SIG-M5 treated with dmso at 0.1 percent for 504 hours (cell line): ENCODE measurements around the gene SENP7.
"Not testable (repeated sequence)": the region's sequence is repeated elsewhere in the genome, so short reads cannot be mapped to it uniquely, and the experiment has no call there.

Experiments used
- DNase-seq: peaks from one replicate; lab custom pipeline; 2025; ENCODE audit not compliant: unreplicated experiment; lab: John Stamatoyannopoulos, UW

Gene SENP7

DNA sequence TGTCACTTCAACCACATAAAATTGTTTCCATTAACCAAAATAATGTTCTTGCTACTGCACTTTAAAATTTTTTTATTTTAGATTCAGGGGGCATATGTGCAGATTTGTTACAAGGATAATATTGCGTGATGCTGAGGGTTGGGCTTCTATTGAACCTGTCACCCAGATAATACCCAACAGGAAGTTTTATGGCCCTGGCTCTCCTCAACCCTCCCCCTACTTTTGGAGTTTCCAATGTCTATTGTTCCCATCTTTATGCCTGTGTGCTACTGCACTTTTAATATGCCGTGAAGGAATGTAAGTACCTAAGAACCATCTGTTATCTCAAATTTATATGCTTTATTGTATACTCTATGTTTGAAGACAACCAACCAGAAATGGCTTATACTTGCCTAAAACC is 150.6 kb downstream of the SENP7 start:
- DNase-seq = no peak

- no peak for DNase-seq
These were observed 161.2 kb downstream of the SENP7 start for GRCh38 chr3:101351829-101352228.

GRCh38 chr3:101340591-101340990 is 172.4 kb downstream of the SENP7 start:
- no peak for DNase-seq

- no peak for DNase-seq
These were observed 179.1 kb downstream of the SENP7 start for GRCh38 chr3:101333883-101334282.

DNA sequence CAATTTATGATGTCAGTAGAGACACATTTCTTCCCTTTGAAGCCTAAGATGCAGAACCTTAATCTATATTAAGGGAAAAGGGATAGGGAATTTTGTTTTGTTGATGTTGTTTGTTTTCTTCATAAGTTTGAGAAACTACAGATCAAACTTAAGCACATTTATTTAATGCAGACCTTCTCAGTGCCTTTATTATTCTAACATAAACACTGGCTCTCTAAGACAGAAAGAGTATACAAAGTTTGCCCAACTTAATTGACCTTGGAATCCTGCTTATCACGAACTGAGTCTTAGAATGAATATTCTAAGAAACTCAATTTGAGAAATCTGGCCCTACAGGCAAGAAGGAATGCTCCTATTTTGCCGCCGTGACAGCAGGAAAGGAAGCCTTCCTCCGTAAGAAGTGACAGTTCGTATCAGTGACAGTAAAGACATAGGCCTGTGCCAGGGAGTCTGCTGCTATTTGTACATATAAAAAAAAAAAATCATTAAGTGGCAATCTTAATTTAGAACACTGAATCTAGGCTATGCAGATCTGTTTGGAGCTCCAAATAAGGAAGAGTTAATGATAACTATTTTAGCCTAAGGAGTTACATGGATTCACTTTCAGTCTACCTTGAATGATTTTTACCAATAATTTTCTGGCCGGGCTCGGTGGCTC is 183.9 kb downstream of the SENP7 start:
- DNase-seq = no peak

GRCh38 chr3:101325393-101326134 is 187.4 kb downstream of the SENP7 start:
- no peak for DNase-seq

GRCh38 chr3:101320475-101320874 is 192.5 kb downstream of the SENP7 start, which contains the start of gene IMPG2:
IMPG2 (minus strand) TSS chr3:101320575; CDS start chr3:101320372, 203 bp downstream.
- DNase-seq = no peak

GRCh38 chr3:101319531-101319930 is 193.5 kb downstream of the SENP7 start:
- no peak for DNase-seq

DNA sequence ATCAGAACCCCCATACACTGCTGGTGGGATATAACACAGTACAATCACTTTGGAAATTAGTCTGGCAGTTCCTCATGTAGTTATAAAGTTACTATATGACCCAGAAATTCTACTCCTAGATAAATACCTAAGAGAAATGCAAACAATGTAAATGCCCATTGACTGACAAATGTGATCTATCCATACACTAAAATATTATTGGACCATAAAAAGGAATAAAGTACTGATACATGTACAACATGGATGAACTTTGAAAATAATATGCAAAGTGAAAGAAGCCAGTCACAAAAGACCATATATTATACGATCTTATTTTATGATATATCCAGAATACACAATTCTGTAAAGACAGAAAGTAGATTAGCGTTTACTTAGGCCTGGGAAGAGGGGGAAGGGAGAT is 200.5 kb downstream of the SENP7 start:
- no peak for DNase-seq

- no peak for DNase-seq
These were observed 201.3 kb downstream of the SENP7 start for GRCh38 chr3:101311676-101312075.

DNA sequence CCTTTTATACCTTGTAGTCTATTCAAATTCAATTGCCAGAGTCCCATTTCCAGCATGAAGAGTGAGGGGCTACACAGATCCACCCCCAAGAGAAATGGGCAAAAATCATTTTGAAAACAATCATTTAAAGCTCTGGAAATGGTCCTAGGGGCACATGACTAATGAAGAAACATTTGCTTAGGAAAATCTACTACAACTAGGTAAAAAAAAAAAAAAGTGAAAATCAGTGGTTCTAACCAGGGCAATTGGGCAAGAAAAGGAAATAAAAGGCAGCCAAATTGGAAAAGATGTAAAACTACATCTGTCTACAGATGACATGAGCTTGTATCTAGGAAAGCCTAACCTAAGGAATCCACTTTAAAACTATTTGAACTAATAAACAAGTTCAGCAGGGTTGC is 202.0 kb downstream of the SENP7 start:
- DNase-seq = no peak

- DNase-seq = not testable (repeated sequence)
These were observed 204.8 kb downstream of the SENP7 start for GRCh38 chr3:101308147-101308772.

DNA sequence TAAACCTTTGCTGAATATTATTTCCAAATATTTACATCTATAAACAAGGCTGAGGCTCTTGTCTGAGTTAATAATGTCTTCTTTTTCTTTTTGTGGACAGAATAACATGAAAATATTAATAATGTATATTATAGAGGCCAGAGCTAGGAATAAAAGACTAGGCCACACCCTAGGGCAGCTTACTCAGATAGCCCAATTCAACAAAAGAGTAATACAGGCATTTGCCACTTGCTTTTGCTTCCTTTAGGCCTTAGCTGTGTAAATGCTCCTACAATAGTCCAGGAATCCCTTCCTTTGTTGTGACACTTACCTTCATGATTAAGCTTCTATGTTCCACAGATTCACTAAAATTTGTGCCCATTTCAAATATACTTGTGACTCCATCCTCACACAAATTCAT is 209.2 kb downstream of the SENP7 start:
- DNase-seq = no peak

DNA sequence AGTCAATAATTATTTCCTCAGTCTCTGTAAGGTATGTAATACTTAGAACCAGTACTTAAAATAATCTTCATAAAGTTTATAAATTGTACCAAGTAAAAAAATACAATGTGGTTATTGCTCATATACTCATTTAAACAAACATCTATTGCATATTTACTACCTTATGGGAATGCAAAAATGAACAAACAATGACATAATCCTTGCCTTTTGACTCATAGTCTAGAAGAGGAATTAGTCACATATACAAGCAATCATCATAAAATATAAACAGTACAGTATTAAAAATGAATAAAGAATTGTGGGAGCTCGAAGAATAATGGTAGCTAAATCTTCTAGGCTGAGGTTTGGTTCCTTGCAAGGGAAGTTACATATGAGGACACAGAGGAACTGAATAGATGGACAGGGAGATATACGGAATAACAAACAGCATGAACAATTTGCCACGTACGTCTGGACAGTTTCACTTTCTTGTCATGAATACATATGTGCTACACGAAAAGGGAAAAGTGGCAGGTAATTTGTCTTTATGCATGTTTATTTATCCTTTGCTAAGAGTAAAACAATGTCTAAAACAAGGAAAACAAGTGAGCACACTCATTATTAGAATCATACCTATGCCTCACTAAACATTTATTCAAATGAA is 209.8 kb downstream of the SENP7 start:
- no peak for DNase-seq

GRCh38 chr3:101300073-101300472 is 212.9 kb downstream of the SENP7 start:
- DNase-seq = no peak

DNA sequence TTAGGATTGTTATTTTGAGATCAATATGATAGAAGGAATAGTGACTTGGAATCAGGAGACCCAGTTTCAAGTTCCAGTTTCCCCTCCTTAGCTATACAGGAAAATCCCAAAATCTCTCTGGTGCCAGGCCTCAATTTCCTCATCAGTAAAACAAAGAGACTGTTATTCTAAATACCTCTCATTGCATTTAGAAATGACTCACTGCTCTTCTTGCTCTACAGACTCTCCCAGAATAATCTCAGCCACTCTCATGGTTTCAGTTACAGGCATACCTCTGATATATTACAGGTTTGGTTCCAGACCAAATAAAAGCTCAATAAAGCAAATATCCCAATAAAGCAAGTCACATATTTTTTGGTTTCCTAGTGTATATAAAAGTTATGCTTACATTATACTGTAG is 221.0 kb downstream of the SENP7 start:
- DNase-seq = no peak

GRCh38 chr3:101288294-101288693 is 224.7 kb downstream of the SENP7 start:
- DNase-seq = no peak

GRCh38 chr3:101284757-101285156 is 228.3 kb downstream of the SENP7 start:
- DNase-seq = no peak

- DNase-seq = no peak
These were observed 231.4 kb downstream of the SENP7 start for GRCh38 chr3:101281521-101282030.

DNA sequence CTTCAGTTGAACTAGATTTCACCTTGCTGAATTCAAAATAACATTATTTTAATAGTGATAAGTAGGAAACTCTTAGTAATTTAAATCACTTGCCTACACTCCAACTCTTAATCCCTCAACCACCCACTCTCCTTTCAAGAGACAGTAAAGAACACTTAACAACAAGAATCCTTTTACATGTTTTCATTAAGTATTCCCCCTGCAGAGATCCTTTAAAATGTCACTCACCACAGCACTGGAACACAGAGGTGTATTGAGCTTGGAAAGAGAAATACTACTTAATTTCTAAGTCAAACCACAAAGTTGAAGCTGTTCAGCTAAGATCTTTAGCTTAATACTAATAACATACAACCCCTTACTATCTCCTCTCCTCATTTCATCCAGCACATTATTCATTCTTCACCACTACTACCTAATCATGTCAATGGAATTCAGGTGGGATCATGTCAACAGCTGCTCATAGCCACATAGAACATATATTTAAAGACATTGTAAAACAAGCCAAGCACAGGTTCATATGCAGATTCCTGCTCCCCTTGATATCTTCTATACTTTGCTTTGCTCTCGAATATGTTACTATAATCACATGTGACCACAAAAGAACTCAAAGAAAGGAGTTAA is 233.1 kb downstream of the SENP7 start:
- no peak for DNase-seq

GRCh38 chr3:101279162-101279561 is 233.8 kb downstream of the SENP7 start:
- no peak for DNase-seq
